AG04449 (cell line): Measurements from ENCODE around the gene TNRC6A.
"Not testable (repeated sequence)": the region's sequence is repeated elsewhere in the genome, so short reads cannot be mapped to it uniquely, and the experiment has no call there.

Source experiments
- CTCF ChIA-PET: fragments of 350-600 bp; formaldehyde crosslinking; extraction: SDS; loops from one replicate; lab custom pipeline; 2021; ENCODE audit warnings: antibody characterized with exemption; lab: Yijun Ruan, JAX
- POLR2A ChIA-PET: fragments of 400-600, 350-600 bp; formaldehyde crosslinking; extraction: SDS; loops from one replicate; lab custom pipeline; 2020; ENCODE audit warnings: antibody characterized with exemption, inconsistent platforms; lab: Yijun Ruan, JAX
- DNase-seq: peaks from one replicate; pipeline ENCODE4 v3.0.0-alpha.2; 2010; ENCODE audit warnings: low read depth, low spot score
- H3K4me3 ChIP-seq: 2 replicates; pipeline ENCODE4 v1.5.1; 2011; ENCODE audit warnings: low read depth, mild to moderate bottlenecking, control low read depth, low read length
- CTCF ChIP-seq: IDR thresholded peaks from one replicate; pipeline ENCODE4 v1.5.1; 2011; ENCODE audit warnings: mild to moderate bottlenecking, moderate library complexity, low read length, control low read depth, inconsistent platforms; ENCODE audit not compliant: insufficient read depth; ENCODE audit errors: missing control alignments

The TNRC6A gene

DNA sequence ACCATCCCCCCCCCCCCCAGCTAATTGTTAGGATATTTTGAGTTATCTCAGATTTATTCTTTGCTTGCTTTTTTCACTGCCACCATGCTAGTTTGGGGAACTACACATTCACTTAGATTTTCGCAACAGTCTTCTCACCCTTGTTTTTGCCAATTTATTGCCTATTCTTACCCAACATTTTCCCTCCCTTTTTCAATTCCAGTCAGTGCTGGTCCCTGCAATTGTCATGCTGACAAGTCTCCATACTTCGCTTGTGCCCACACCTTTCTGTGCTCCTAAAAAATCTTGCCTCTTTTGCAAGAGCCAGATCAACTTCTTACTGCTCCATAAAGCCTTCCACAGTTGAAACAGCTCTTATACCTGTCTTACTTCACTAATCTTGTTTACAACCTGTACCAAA is 16.3 kb downstream of the TNRC6A start:
- POLR2A ChIA-PET: no interaction called here
- DNase-seq: no peak
- H3K4me3 ChIP-seq: no peak overlapping the region
- CTCF ChIA-PET: interaction anchor here (1.0 to 1.9 kb wide), 3 partner anchors 9 to 59 kb away, joined by 3 to 4 read pairs (median 4); no protein-coding TSS in a partner anchor
- TF ChIP-seq CTCF: no peak

DNA sequence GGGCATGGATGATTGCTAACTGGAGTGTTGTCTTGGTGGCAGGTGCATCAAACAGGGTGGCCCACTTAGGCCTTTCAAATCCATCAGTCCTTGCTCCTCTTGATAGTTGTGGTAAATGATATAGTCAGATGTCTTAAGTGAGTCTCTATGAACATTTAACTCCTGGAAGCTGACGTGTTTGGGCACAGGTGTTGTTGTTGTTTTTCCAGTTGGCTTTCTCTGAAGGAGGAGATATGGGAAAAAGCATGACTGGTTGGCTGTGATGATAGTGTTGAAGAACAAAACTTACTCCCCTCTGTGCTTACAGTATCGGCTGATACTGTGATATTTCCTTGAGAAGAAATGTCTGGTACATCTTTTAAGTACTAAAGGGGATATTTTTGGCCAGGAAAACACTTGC is 18.0 kb downstream of the TNRC6A start:
- H3K4me3 ChIP-seq: no peak overlapping the region
- no peak for TF ChIP-seq CTCF
- DNase-seq: no peak
- ChIA-PET CTCF (interaction anchor here (2.6 kb wide), 1 partner anchor 167 kb away, joined by 9 read pairs; no protein-coding TSS in a partner anchor), POLR2A (no interaction called here)

- POLR2A ChIA-PET: no interaction called here
- TF ChIP-seq CTCF: no peak
- peak; percentile 71 for DNase-seq
- CTCF ChIA-PET: interaction anchor here (1.1 to 2.6 kb wide), 2 partner anchors 9 to 168 kb away, joined by 5 to 9 read pairs; no protein-coding TSS in a partner anchor
- H3K4me3 ChIP-seq: no peak overlapping the region
Measured at GRCh38 chr16:24748242-24748641, 18.8 kb downstream of the TNRC6A start.

- no peak for TF ChIP-seq CTCF
- H3K4me3 ChIP-seq: no peak overlapping the region
- CTCF ChIA-PET: interaction anchor here (0.8 to 2.6 kb wide), 3 partner anchors 8 to 232 kb away, joined by 3 to 9 read pairs (median 5); no protein-coding TSS in a partner anchor
- DNase-seq: no peak
- POLR2A ChIA-PET: no interaction called here
Measured at GRCh38 chr16:24749310-24749709, 19.9 kb downstream of the TNRC6A start.

DNA sequence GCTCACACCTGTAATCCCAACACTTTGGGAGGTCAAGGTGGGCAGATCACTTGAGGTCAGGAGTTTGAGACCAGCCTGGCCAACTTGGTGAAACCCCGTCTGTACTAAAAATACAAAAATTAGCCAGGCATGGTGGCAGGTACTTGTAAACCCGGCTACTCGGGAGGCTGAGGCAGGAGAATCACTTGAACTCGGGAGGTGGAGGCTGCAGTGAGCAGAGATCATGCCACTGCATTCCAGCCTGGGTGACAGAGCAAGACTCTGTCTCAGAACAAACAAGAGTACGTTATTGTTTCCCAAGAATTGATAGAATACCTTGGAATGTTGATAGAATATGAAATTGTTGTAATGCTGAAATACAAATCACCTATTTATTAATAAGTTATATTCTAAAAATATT is 20.4 kb downstream of the TNRC6A start:
- CTCF ChIA-PET: interaction anchor here (0.8 kb wide), 1 partner anchor 15 kb away, joined by 3 read pairs; no protein-coding TSS in a partner anchor
- H3K4me3 ChIP-seq, DNase-seq, POLR2A ChIA-PET: not testable (repeated sequence)

GRCh38 chr16:24753000-24753399 is 23.5 kb downstream of the TNRC6A start:
- no peak for DNase-seq
- CTCF ChIA-PET: interaction anchor here (1.1 kb wide), 1 partner anchor 185 kb away, joined by 3 read pairs; no protein-coding TSS in a partner anchor
- no peak overlapping the region for H3K4me3 ChIP-seq
- TF ChIP-seq CTCF: no peak
- POLR2A ChIA-PET: no interaction called here

DNA sequence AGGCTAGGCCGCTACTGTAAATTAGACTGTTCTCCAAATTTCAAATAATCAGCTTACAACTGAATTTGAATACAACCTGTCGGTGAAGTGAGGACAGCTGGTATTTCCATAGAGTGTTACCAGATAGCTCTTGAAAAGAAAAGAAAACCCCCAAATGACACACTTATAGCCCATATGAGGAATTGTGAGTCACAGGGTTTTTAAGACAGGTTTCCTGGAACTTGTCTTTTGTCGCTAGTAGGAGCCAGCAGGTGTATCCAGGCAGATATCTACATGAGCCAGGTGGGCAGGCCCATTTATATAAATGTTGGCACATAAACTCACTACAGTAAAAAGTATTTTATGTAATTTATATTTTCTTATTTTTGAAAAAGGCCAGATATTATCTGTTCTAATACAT is 24.0 kb downstream of the TNRC6A start:
- TF ChIP-seq CTCF: no peak
- CTCF ChIA-PET: interaction anchor here (1.1 kb wide), 1 partner anchor 185 kb away, joined by 3 read pairs; no protein-coding TSS in a partner anchor
- H3K4me3 ChIP-seq: no peak overlapping the region
- POLR2A ChIA-PET: no interaction called here
- DNase-seq: no peak
